Embryonic facial prominence (tissue), 1 donor: Measurements from ENCODE around the gene SRD5A3.
A peak's percentile ranks its signal among the peaks of the same experiment; 100 is the strongest.

Source experiments
- DNase-seq: peaks from one replicate; pipeline ENCODE4 v3.0.0-alpha.2; 2016; ENCODE audit errors: extremely low spot score

The SRD5A3 gene

GRCh38 chr4:55345980-55346850 is at the start of gene SRD5A3:
SRD5A3 (plus strand) TSS chr4:55346242; CDS start chr4:55346337, 95 bp downstream.
- DNase-seq = peak; percentile 51

DNA sequence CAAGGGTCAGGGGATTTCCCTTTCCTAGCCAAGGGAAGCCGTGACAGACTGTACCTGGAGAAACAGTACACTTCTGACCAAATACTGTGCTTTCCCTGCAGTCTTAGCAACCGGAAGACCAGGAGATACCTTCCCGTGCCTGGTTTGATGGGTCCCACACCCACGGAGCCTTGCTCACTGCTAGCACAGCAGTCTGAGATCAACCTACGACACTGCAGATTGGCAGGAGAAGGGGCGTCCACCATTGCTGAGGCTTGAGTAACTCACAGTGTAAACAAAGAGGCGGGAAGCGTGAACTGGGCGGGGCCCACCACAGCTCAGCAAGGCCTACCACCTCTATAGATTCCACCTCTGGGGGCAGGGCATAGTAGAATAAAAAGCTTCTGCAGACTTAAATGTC is 48.7 kb upstream of the SRD5A3 start:
- DNase-seq = no peak

- no peak for DNase-seq
These were observed 42.3 kb upstream of the SRD5A3 start for GRCh38 chr4:55303760-55304165.

GRCh38 chr4:55304303-55304702 is 41.7 kb upstream of the SRD5A3 start:
- DNase-seq = no peak

GRCh38 chr4:55308071-55308470 is 38.0 kb upstream of the SRD5A3 start:
- DNase-seq = no peak

DNA sequence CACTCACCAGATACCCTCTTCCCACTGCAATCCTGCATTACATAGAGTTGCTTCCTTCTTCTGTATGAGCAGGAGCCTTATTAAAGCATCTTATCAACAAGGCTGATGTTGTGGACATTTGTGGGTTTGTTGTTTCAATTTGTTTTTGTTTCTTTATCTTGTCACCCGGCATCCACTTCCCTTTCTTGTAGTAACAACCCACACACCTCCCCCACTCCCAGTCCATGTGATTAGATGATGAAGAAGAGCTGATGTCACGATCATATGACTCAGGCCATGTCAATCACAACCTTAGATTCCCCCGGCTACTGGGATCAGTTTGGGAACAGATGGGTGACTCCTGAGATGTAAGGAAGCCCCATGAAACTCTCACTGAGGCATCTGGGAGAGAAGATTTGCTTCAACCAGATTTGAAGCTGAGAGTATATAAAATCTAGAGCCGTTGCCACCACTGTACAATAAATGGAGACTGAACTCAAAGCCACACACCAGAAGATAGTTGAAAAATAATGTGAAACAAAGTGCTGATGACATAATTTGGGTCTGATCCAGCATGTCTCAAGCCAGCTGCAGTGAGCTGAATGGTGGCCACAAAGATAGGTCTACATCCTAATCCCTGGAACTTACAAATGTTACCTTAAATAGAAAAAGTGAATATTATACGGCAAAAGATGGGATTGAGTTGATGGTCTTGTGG is 34.1 kb upstream of the SRD5A3 start:
- no peak for DNase-seq

- no peak for DNase-seq
These were observed 33.4 kb upstream of the SRD5A3 start for GRCh38 chr4:55312489-55313101.

GRCh38 chr4:55314141-55314820 is 31.8 kb upstream of the SRD5A3 start:
- no peak for DNase-seq

- DNase-seq = no peak
These were observed 27.6 kb upstream of the SRD5A3 start for GRCh38 chr4:55318175-55319129.

DNA sequence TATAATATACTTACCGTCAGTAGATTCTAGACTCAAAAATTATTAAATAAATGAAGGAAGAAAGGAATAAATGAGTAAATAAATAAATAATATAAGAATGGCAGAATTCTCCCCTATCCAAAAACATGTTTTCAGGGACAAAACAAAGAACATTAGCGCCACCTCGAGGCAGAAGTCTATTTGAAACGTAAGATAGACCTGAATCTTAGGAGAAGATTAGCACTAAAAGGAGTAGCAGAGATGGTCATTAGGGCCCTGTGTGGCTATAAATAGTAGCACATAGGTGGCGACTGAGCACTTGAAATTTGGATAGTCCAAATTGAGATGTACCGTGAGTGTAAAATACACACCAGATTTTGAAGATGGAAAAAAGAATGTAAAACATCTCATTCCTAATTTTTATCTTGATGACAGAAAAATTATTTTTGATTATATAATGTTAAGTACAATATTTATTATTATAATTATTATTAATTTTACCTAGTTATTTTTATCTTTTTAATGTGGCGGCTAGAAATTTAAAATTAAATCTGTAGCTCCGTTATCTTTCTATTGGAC is 24.3 kb upstream of the SRD5A3 start:
- DNase-seq = peak; percentile 70

GRCh38 chr4:55323375-55323774 is 22.7 kb upstream of the SRD5A3 start:
- no peak for DNase-seq

DNA sequence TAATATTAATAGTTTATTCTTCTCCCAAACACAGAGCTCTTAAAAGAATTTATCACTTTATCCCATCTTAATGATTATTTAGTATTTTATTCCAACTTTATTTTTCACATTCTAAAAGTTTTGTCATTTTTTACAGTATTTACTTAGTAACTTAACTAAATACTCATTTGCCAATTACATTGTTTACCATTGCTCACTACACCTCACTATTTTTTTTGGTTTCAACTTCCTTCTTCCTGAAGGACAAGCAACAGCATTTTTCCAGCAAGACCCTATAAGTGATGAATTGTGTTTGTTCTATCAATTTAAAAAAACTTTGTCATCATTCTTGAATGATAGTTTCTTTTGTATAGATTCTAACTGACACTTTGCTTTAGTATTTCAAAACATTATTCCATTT is 19.4 kb upstream of the SRD5A3 start:
- no peak for DNase-seq

DNA sequence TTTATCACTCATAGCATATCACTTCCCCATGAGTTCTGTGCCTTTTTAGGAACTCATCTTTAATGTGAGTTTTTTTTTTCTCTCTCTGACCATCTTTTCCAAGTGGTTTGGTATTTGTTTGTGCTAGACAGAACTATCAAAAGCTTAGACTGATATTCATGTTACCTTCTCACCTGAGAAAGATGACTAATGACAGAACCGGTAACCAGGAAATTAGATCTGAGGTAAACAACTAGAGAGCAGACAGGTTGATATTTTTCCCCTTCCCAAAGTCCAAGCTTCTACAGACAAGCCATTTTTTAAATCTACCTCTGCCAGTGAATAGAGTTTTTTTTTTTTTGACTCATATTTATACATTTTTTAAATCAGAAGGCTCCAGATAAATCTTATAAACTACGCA is 17.0 kb upstream of the SRD5A3 start:
- no peak for DNase-seq

GRCh38 chr4:55330241-55330640 is 15.8 kb upstream of the SRD5A3 start:
- no peak for DNase-seq

DNA sequence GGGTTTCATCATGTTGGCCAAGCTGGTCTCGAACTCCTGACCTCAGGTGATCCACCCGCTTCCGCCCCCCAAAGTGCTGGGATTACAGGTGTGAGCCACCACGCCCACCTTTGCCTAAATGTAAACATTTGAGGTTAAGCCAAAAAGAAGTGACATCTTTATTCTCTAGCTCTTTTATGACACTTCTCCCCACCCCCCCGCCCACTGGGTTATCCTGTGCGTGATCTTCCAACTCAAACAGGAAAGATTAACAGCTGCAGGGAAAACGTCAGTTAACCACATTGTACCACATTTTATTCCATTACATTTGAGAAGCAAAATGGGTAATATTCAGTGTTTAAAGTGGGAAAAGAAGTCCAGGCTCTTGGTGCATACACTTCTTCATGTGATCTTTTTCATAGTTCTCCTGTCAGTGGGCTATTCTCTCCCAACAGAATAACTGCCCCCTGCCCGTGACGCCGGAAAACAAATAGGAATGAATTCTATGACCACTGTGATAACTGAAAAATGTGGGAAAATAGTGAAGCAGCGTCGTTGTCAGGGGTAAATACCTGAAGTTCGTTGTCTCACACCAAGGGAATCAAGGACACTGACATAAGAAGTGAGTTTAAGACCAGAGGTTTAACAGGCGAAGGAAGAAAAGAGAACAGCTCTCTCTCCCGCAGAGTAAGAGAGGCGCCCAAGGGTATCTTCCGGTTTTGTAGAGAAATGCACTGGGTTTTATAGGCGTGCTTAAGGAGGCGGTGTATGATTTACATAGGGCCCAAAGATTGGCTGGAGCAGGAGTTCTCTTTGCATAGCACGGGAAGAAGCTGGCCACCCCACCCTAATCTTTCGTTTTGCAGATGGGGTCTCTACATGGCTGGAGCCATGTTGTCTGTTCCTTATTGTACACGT is 9.7 kb upstream of the SRD5A3 start:
- DNase-seq = no peak

- DNase-seq = no peak
These were observed 8.1 kb upstream of the SRD5A3 start for GRCh38 chr4:55337944-55338343.

- no peak for DNase-seq
These were observed 7.6 kb upstream of the SRD5A3 start for GRCh38 chr4:55338486-55338885.

GRCh38 chr4:55340266-55340665 is 5.8 kb upstream of the SRD5A3 start:
- DNase-seq = no peak

DNA sequence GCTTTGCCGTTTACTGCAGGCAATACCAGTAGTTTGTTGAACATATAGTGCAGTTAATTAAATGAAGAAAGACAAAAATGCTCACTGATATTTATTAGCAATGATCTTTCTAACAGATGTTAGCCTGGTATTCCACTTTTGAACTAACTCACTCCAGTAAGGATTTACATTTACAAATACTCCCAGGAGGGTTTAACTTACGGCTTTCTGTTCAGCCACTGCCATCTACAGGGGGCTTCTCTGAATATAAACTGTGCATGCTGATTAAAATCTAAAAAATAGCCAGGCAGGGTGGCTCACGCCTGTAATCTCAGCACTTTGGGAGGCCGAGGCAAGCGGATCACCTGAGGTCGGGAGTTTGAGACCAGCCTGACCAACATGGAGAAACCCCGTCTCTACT is 2.2 kb upstream of the SRD5A3 start:
- DNase-seq = no peak

DNA sequence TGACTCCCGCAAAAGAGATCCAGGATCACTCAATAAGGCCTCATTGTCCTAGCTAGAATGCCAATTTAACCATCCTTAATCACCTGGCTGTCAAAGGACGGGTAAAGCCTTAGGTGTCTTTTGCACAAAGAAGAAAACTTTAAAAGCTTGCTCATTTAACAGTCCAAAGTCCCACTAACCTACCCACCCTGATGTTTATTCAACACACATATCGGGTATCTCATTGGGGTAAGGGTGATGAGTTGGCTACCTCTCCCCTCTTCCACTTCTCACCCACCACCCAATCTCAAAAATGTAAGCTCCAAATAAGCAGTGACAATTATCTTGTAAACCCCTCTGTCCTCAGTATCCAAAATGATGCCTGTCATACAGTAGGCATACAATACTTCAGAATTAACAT is 988 bp upstream of the SRD5A3 start:
- DNase-seq = no peak
